Karpas-422 (cell line): ENCODE results near the gene INPP5K. TPM values are rescaled to one million over a fixed set of nuclear protein-coding genes. Genes with fewer than 3 reads are reported as not detected.

Source experiments
- DNase-seq: peaks from one replicate; pipeline ENCODE4 v3.0.0-alpha.2; 2015
- H2AFZ ChIP-seq: fragments of 200-600 bp; sonication (generic); 2 replicates; pipeline ENCODE4 v1.6.1; 2014; ENCODE audit warnings: antibody characterized with exemption, low read length, mixed read lengths
- H3K27ac ChIP-seq: fragments of 200-600 bp; sonication (generic); 2 replicates; pipeline ENCODE4 v1.5.1; 2014; ENCODE audit warnings: mild to moderate bottlenecking, low read length, moderate library complexity
- H3K27me3 ChIP-seq: fragments of 200-600 bp; sonication (generic); 2 replicates; pipeline ENCODE4 v1.6.1; 2014; ENCODE audit warnings: low read length, mixed read lengths
- H3K36me3 ChIP-seq: fragments of 200-600 bp; sonication (generic); 2 replicates; pipeline ENCODE4 v1.6.1; 2014; ENCODE audit warnings: low read length, mixed read lengths; ENCODE audit not compliant: insufficient read depth
- H3K4me1 ChIP-seq: fragments of 200-600 bp; sonication (generic); 2 replicates; pipeline ENCODE4 v1.6.1; 2014; ENCODE audit warnings: mild to moderate bottlenecking, low read length, mixed read lengths
- H3K4me2 ChIP-seq: fragments of 200-600 bp; sonication (generic); 2 replicates; pipeline ENCODE4 v1.6.1; 2014; ENCODE audit warnings: low read length, low read depth, mild to moderate bottlenecking; ENCODE audit not compliant: poor library complexity, severe bottlenecking
- H3K4me3 ChIP-seq: fragments of 200-600 bp; sonication (generic); 2 replicates; pipeline ENCODE4 v1.5.1; 2014; ENCODE audit warnings: mild to moderate bottlenecking, antibody characterized with exemption, low read length, mixed read lengths
- H3K79me2 ChIP-seq: fragments of 200-600 bp; sonication (generic); 2 replicates; pipeline ENCODE4 v1.6.1; 2014; ENCODE audit warnings: mild to moderate bottlenecking, low read length, mixed read lengths
- H3K9ac ChIP-seq: fragments of 200-600 bp; sonication (generic); 2 replicates; pipeline ENCODE4 v1.6.0; 2014; ENCODE audit warnings: low read length
- H3K9me2 ChIP-seq: fragments of 200-600 bp; sonication (generic), shearing (Covaris generic); replicated peaks from 2 replicates; pipeline ENCODE4 v1.6.0; 2014; ENCODE audit warnings: mild to moderate bottlenecking, low read length, moderate library complexity; ENCODE audit not compliant: insufficient read depth
- H3K9me3 ChIP-seq: fragments of 300-700, 200-600 bp; sonication (generic); 2 replicates; pipeline ENCODE4 v1.6.1; 2014; ENCODE audit warnings: low read length, mixed read lengths
- H4K20me1 ChIP-seq: fragments of 200-600 bp; sonication (generic); 2 replicates; pipeline ENCODE4 v1.6.1; 2014; ENCODE audit warnings: mild to moderate bottlenecking, antibody characterized with exemption, low read length, low read depth; ENCODE audit not compliant: insufficient read depth
- total RNA-seq: library from RNA; depleted of rRNA; stranded (reverse); fragments of >200 nt; shearing (Covaris generic); gene quantifications from 2 replicates; pipeline ENCODE4 v1.2.3, GENCODE V29; 2014; ENCODE audit warnings: low replicate concordance

INPP5K gene
- total RNA-seq, 1 experiment from 2014 or later, result 102 TPM

GRCh38 chr17:1560101-1560857, 43.9 kb upstream of the INPP5K start:
- H3K9ac ChIP-seq, result peak overlapping the region; percentile 95

GRCh38 chr17:1559047-1560043, 42.9 kb upstream of the INPP5K start:
- no peak overlapping the region for H3K4me3 ChIP-seq
- H3K27me3 ChIP-seq, result no peaks in the 10 kb centered on the region
- peaks cover 77% of the 10 kb centered on the region for H3K79me2 ChIP-seq
- no peak overlapping the region for H3K4me2 ChIP-seq
- H3K9ac ChIP-seq, result no peak overlapping the region
- H3K4me1 ChIP-seq, result peaks cover 46% of the 10 kb centered on the region
- no peaks in the 10 kb centered on the region for H3K9me2 ChIP-seq
- H4K20me1 ChIP-seq, result peaks cover 27% of the 10 kb centered on the region
- no peak overlapping the region for H3K27ac ChIP-seq
- no peaks in the 10 kb centered on the region for H3K9me3 ChIP-seq
- no peaks in the 10 kb centered on the region for H3K36me3 ChIP-seq
- DNase-seq, result no peak
- no peak overlapping the region for H2AFZ ChIP-seq

More at GRCh38 chr17:1560101-1560857, 43.9 kb upstream of the INPP5K start:
- Histone ChIP-seq H3K36me3 (no peaks in the 10 kb centered on the region), H3K79me2 (peaks cover 67% of the 10 kb centered on the region), H3K27ac (no peak overlapping the region), H3K4me2 (peak overlapping the region; percentile 88), H3K27me3 (no peaks in the 10 kb centered on the region), H3K4me1 (peaks cover 42% of the 10 kb centered on the region), H3K9me3 (no peaks in the 10 kb centered on the region), H2AFZ (no peak overlapping the region), H3K9me2 (no peaks in the 10 kb centered on the region), H3K4me3 (peak overlapping the region; percentile 94; the same call in 1 of the 2 replicates), H4K20me1 (peaks cover 27% of the 10 kb centered on the region)
- no peak for DNase-seq

GRCh38 chr17:1558401-1558800, 42.0 kb upstream of the INPP5K start:
- Histone ChIP-seq H3K79me2 (peaks cover 84% of the 10 kb centered on the region), H2AFZ (no peak overlapping the region), H3K27ac (no peak overlapping the region), H3K4me1 (peaks cover 46% of the 10 kb centered on the region), H3K4me3 (no peak overlapping the region), H3K9ac (no peak overlapping the region), H3K9me3 (no peaks in the 10 kb centered on the region), H3K9me2 (no peaks in the 10 kb centered on the region), H3K36me3 (peaks cover 7% of the 10 kb centered on the region; the same call in 1 of the 2 replicates), H3K27me3 (no peaks in the 10 kb centered on the region), H4K20me1 (peaks cover 27% of the 10 kb centered on the region), H3K4me2 (no peak overlapping the region)
- no peak for DNase-seq

DNA sequence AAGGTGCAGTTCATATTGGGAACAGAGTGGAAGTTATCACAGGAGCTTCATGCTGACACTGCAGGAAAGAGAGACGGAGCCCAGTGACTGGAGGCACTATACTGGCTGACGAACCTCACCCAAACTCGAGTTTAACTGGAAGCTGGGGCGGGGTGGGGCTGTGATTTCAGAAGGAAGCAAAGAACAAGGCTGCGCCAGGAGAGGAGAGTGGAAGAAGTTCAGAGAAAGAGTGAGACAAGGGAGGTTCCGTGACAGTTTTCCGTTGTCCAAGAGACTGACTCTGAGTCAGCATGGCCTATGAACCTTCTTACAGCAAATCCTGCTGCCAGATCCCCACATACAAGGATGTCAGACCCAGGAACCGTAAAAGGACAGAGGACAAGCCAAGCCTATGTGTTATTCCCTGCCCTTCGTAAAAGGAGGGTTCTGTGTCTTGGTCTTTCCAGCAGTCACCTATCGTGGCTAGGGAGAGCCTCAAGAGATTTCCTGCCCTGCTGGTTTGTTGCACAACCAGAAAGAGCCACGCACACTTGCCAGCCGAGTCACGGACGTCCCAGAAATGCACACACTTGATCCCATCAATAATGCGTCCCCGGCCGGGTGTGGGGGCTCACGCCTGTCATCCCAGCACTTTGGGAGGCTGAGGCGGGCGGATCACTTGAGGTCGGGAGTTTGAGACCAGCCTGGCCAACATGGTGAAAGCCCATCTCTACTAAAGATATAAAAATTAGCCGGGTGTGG, 41.1 kb upstream of the INPP5K start:
- no peak overlapping the region for H3K4me2 ChIP-seq
- no peaks in the 10 kb centered on the region for H3K27me3 ChIP-seq
- peaks cover 88% of the 10 kb centered on the region for H3K79me2 ChIP-seq
- H3K9ac ChIP-seq, result no peak overlapping the region
- H3K36me3 ChIP-seq, result peaks cover 15% of the 10 kb centered on the region; the same call in 1 of the 2 replicates
- no peaks in the 10 kb centered on the region for H3K9me3 ChIP-seq
- H3K27ac ChIP-seq, result no peak overlapping the region
- no peak overlapping the region for H2AFZ ChIP-seq
- H4K20me1 ChIP-seq, result peaks cover 27% of the 10 kb centered on the region
- H3K4me1 ChIP-seq, result peaks cover 39% of the 10 kb centered on the region
- no peaks in the 10 kb centered on the region for H3K9me2 ChIP-seq
- no peak for DNase-seq
- H3K4me3 ChIP-seq, result no peak overlapping the region

- Histone ChIP-seq H3K9ac (peak overlapping the region; percentile 28; the same call in 1 of the 2 replicates), H3K4me3 (no peak overlapping the region), H4K20me1 (peaks cover 14% of the 10 kb centered on the region; the same call in 1 of the 2 replicates)
Observed at GRCh38 chr17:1555651-1556471, 39.4 kb upstream of the INPP5K start.

DNA sequence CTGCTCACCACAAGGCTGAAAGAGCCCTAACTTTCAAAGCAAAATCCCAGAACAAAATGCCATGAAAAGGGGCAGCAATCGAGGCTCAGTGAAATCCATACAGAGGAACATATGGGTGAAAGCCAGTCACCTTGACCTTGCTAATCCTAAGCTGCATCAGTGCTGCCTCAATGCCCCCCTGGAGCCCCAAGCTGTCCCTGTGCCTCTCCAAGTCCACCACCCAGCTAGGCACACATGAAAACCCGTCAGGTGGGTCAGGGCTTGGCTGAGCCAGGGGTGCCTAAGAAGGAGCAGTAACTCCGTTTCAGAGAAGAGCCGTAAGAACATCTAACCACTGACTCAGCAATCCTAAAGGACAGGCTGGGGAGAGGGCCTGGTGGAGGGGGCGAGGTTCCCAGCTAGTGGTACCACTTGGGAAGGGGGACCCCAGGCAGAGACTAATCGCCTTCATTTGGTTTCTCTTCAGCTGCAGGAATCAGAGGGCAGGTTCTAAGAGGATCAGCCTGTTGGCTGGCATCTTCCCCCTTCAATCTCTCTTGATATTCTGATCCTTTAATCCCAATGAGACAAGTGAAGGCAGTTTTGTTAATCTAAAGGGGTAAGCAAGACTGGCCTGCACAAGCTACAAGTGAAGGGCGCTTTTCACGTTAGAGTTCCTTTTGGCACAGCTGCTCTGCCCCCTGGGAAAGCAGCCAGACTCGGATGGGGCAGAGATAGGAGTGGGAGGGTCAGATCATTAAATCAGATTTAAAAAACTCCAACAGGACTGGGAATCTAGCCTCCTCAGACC, 38.5 kb upstream of the INPP5K start:
- Histone ChIP-seq H3K9me2 (no peaks in the 10 kb centered on the region), H3K9me3 (no peaks in the 10 kb centered on the region), H3K4me3 (no peak overlapping the region), H3K4me2 (no peak overlapping the region), H3K27me3 (no peaks in the 10 kb centered on the region), H3K9ac (peak overlapping the region; percentile 28; the same call in 1 of the 2 replicates), H4K20me1 (peaks cover 5% of the 10 kb centered on the region; the same call in 1 of the 2 replicates), H3K4me1 (peaks cover 25% of the 10 kb centered on the region), H3K36me3 (peaks cover 26% of the 10 kb centered on the region), H2AFZ (no peak overlapping the region), H3K79me2 (peaks cover 64% of the 10 kb centered on the region), H3K27ac (peak overlapping the region; percentile 3; the same call in 1 of the 2 replicates)
- DNase-seq, result no peak

More at GRCh38 chr17:1555651-1556471, 39.4 kb upstream of the INPP5K start:
- H3K27ac ChIP-seq, result peak overlapping the region; percentile 3; the same call in 1 of the 2 replicates
- peak; percentile 62 for DNase-seq
- no peaks in the 10 kb centered on the region for H3K27me3 ChIP-seq
- H3K4me1 ChIP-seq, result peaks cover 32% of the 10 kb centered on the region
- H3K9me2 ChIP-seq, result no peaks in the 10 kb centered on the region
- no peaks in the 10 kb centered on the region for H3K9me3 ChIP-seq
- peaks cover 26% of the 10 kb centered on the region; the same call in 1 of the 2 replicates for H3K36me3 ChIP-seq
- H3K79me2 ChIP-seq, result peaks cover 73% of the 10 kb centered on the region
- no peak overlapping the region for H2AFZ ChIP-seq
- H3K4me2 ChIP-seq, result no peak overlapping the region
